ENCODE measurements around the gene SFTPB.
"Not testable (repeated sequence)": the region's sequence is repeated elsewhere in the genome, so short reads cannot be mapped to it uniquely, and the experiment has no call there.

SFTPB gene

DNA sequence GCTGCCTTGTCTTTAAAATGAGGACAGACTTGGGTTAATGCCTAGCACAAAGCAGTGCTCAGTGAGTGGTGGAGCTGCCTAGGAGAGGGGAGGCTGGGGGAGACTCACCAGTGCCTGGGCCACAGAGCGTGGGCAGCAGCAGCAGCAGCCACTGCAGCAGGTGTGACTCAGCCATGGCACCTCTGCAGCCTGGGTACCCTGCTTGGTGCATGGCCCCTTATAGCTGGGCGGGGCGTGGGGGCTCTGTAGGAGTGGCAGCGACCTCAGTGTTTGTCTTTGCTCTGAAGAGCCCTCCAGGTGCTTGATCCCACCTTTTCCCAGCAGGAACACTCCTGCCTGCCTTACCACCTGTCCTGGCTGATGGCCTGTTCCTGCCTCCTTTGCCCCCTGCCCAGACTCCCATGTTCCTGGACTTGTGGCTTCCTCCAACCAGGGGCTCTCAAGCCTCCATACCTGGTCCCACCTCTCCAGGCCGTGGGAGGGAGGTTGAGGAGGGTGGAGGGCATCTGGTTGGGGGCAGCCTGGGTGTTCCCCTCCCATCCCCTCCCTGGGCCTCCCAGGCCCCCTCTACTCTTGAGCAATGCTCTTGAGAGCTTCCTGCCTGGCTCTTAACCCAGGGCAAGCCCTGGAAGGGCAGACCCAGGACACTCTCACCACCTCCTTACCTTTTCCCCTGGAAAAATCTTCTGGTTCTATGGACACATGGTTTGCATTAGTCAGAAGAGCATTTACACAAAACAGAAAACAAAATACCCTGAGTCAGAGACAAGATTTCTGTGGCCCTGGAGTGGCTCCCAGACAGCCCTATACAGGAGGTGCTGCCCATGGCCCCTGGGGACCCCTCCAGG, at the start of gene SFTPB:
Gene SFTPB, minus strand, starts transcription at position 191 of the 848 bp plus-strand sequence. Its CDS starts 16 bp downstream, at position 175.
- no peak for DNase-seq

DNA sequence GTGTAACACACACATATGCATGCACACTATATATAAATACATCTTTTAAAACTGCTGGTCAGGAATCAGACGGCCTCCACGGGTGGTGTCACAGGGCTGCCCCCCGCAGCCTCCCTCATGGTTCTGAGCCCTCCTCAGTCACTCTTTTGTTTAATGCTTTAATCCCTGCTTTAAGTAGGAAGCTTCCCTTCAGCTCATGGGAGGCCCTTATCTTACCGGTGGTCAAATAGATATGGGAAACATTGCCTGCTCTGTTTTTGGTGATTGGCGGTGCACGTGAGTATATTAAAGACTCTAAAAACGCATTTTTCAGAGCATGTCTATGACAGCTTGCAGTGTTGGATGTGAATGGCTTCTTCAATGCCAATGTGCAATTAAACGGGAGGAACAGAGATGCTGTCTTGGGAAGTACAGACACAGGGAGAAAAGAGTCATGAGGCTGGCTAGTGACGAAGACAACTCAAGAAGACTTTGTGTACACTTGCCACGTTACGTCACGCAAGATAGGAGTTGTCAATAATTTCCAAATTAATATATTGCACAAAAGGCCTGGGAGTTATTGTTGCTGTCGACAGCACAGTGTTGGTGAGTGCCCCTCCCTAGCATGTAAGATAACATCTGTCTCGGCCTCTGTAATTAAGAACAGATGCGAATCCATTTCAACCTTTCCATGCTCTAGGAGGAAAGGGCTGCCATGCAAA, 49.5 kb upstream of the SFTPB start:
- no peak for DNase-seq

DNA sequence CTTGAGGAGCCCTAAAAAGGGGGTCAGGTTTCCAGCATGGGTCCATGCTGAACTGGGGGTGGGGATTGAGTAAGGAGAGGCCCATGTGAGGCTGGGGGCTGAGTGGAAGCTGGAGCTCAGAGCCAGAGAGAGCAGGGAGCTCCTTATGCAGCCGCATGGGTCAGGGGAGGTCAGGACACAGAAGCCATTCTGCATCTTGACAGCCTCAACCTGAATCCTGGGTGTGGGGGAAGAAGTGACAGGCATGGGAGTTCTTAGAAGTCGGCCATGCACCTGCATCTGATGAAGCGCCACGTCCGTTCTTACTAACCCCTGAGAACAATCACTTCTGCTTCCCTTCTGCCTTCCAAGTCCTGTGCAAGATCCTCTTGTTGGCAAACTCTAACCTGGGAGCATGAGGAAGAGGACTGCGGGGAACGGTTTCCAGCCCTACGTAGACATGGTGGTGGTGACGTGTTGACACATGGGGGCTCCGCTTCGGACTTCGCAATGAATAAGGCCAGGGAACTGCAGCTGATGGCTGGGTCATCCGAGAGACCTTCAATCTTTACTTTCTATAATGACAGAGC, 48.4 kb upstream of the SFTPB start:
- no peak for DNase-seq

DNA sequence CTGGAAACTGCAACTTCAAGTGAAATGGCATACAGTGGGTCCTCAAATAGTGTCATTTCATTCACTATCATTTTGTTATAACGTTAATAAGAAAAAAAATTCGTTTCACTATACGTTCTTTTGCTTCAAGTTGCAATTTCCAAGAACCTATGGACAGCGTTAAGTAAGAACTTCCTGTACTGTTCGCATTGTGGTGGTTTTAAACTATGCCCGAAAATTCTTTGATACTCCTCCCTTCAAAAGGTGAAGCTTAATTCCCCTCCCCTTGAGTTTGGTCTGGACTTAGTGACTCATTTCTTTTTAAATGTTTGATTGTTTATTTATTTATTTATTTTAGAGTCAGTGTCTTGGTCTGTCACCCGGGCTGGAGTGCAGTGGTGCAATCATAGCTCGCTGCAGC, 46.8 kb upstream of the SFTPB start:
- no peak for DNase-seq

DNA sequence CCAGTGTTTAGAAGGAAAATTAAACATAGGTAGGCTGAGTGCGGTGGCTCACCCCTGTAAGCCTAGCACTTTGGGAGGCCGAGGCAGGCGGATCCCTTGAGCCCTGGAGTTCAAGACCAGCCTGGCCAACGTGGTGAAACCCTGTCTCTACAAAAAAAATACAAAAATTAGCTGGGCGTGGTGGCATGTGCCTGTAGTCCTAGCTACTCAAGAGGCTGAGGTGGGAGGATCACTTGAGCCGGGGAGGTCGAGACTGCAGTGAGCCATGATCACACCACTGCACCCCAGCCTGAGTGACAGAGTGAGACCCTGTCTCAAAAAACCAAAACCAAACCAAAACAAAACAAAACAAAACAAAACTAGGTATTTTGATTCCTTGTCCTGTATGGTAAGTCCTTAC, 46.4 kb upstream of the SFTPB start:
- not testable (repeated sequence) for DNase-seq

DNA sequence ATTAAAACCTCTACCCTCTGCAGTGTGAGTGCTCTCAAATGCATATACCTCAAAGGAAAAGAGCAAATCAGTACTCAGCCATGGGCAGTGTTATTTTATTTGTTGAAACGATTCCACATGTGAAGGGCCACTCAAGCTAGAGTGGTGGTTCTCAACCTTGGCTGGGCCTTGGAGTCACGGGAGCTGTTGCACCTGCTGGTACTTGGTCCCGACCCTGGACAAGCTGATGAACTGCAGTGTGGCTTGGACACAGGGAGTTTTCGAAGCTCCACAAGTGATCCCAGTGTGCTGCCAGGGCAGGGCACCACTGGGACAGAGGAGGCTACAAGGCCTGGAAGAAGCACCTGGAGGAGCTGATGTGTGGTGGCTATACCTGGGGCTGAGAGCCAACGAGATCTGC, 45.8 kb upstream of the SFTPB start:
- no peak for DNase-seq

DNA sequence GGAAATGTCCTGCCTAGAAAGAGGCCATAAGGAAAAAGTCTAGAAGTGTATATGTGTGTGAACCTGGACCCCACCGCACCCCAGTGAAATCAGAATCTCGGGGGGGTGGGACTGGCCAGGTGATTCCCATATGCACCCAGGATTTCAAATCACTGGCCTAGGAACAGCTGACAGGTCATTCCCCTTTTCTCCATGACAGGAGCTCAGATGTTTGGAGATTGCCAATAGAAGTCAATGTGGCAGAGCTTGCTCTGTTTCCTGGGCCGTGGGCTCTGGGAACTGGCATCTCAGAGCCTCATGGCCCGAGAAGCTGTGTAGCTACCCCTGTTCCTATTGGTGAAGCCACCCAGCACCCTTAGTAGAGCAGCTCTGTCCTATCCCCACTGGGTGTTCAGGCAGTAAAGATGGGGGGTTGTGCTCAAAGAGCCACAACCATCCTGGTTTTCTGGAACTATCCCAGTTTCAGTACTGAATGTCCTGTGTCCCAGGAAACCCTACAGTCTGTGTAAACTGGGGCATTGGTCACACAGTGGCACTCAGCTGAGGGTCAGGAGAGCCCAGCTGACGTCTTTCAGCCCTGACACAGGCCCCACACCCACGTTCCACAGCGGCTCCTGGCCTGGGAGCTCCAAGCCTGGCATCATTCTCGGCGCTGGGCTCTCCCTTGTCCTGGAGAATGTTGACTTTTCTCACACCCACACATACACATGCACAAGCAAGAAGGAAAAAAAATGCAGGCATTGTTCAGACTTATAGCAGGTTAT, 45.0 kb upstream of the SFTPB start:
- no peak for DNase-seq

DNA sequence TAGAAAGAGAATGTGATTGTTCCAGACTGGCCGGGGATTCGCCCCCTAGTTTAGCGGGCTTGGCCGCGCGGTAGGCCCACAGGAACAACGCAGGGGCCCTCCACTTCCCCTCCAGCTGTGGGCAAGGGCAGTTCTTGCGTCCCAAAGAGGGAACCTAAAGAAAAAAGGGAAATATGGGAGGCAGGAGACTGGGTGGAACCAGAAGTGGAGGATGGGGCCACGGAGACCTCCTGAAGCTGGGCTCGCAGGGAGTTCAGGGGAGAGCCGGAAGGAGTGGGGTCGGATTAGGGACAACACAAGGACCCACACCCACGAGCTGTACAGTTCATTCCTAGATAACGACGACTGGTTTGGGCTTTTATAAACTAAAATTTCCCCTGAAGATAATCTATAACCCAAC, 44.3 kb upstream of the SFTPB start:
- DNase-seq, result no peak

DNA sequence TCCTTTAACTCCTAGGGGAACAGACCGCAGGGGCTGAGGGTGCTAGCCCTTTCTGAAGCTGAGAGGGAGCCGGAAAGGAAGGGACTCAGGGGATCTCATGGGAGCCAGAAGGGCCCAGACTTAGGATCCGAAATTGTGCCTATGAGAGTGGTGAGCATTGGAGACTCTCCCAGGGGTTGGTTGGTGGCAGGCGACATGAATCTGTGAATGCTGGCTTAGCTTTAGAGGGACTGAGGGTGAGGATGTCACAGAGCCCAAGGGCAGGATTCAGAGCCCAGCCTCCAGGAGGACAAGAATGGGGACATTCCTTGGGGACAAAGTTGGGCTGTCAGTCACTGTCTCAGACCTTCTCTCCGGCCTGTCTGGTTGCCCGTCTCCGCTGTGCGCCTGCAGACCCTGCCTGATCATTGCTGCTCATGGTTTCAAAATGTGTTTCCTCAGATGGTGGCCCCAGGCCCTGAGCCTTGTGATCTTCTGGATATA, 43.6 kb upstream of the SFTPB start:
- DNase-seq, result no peak

DNA sequence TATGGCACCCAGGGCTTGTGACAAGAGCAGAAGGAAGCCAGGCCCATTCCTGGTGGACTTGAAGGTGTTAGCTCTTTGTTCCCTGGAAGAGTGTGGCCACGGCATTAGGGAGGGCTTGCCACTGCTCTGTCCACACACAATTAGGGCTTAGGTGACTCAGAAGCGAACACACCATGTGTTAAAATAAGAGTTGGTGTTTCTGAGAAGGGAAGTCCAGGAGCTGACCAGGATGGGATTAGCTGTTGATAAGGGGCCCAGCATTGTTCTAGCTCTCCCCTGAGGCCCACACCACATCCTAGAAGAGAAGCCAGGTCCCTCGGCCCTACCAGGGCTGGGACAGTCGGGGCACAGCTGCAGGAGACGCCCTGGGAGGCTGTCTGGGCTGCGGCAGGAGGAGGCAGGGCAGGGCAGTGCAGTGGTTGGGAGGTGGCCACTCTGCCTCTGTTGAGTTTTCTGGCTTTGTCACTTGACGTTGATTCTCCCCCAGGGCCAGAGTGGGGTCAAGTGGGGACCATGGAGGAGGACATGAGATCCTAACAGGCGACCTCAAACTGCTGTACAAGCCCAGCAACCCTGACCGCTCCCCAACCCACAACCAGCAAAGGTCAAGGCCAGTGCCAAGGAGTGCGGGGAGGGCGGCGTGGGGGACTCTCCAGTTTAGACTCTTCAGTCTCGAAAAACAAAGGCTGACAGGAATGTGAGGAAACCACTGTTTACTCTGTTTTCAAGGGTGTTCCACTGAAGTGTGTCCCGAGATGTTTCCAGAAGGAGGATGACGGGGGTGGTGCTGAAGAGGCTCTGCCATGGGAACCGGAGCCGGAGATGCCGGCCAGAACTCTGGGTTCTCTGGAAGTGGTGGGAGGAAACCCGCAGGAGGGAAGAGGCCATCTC, 42.9 kb upstream of the SFTPB start:
- DNase-seq, result no peak

DNA sequence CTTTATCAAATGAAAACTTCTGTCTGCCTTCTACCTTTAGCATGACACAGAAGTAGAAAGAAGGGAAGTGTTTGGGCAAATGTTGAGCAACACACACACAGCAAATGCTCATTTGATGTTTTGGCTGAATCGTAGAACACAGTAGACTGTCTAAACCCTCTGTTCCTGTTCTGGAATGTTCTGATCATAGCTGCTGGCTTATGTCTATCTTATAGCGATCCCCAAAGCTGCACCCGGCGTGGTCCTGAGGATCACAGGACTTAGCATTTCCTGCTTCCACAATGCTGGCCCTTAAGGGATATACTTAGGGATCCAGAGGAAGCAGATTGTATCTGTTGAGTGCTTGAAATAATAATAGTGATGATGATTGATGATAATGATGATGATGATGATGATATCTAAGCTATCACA, 41.4 kb upstream of the SFTPB start:
- DNase-seq, result no peak

DNA sequence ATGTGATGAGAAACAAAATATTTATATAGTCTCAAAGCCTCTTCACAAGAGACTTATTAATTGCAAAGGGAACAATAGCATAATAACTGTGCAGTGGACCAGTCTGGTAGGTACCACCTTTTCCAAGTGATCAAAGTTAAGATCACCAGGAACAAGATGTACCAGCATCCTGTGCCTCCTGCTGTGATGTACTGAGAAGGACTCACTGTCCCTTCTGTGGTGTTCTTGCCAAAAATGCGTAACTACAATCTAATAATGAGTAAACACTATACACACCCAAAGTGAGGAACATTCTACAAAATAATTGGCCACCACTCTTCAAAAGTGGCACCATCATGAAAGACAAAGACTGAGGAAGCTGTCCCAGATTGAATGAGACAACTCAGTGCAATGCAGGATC, 40.6 kb upstream of the SFTPB start:
- no peak for DNase-seq

DNA sequence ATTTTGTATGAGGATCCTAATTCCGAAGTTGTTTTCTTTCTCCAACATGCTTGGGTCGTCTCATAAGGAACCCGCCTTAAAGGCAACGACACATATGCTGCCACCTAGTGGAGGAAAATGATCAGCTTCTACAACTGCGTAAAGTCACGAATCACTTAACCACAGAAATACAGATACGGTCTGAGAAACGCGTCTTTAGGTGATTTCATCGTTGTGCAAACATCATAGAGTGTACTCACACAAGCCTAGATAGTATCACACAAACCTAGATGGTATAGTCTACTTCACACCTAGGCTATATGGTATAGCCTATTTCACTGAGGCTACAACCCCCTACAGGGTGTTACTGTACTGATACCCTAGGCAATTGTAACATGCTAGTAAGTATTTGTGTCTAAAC, 39.3 kb upstream of the SFTPB start:
- peak in 5 of 6 experiments; percentile 19 to 75 (median 34) for DNase-seq

DNA sequence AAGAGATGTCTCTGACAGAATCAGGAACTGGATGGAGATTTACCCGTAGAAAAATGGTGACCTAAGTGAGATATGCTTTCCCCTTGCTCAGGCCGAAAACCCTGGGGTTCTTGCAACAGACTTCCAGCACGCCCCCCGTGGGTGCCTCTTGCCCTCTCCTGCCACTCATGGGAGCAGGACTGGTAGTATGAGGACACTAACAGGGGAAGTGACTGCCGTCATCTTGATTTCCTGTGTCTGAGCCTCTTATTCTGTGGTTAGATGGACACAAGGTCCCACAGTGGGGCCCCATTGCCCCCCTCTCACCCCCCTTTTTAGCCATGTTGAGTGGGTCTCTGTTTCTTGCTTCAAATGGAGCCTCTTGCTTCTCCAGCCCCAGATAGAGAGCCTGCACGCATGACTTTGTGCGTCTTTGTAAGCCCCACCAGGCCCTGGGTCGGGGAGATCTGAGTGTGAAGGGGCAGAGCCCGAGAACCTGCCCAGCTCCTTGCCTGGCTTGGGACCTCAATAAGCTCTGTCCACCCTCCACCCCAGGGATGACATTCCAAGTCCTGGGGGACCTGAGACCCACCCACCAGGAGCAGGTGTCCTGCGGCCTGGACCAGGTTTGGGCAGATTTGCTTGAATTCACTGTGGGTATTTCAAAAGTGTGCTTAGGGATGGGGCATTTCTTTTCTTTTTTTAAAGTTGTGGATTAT, 38.7 kb upstream of the SFTPB start:
- no peak for DNase-seq

DNA sequence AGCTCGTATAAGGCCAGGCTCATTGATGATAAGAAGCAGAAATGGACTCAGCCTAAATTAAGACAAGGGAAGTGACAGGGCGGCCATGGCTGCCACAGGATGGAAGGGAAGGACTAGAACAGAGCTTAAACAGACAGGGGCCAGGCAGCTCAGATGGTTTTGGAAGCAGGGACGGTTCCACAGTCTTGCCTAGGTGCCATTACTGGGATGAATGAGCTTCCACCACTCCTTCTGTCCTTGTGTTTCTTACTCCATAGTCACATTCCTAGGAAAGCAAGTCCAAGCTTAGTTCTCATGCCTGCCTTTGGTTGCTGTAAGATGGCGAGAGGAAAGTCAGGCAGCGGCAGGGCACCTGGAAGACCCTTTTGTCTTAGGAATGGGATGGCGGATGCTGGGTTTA, 38.1 kb upstream of the SFTPB start:
- DNase-seq, result no peak

DNA sequence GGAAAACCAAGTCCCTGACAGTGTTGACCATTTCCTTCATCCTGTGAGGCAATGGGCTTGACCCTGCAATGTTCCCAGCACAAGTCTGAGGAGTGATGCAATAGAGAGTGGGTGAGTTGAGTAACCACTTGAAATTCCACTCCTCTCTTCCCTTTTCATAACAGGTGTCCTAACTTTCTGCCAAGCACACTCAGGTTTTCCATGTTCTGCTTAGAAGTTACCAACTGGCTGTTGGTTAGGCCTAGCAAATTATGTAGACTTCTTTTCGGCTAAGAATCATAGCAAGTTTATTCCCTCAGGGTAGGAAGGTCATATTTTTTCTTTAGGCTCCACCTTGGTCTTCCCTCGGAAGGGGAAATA, 37.7 kb upstream of the SFTPB start:
- no peak for DNase-seq

DNA sequence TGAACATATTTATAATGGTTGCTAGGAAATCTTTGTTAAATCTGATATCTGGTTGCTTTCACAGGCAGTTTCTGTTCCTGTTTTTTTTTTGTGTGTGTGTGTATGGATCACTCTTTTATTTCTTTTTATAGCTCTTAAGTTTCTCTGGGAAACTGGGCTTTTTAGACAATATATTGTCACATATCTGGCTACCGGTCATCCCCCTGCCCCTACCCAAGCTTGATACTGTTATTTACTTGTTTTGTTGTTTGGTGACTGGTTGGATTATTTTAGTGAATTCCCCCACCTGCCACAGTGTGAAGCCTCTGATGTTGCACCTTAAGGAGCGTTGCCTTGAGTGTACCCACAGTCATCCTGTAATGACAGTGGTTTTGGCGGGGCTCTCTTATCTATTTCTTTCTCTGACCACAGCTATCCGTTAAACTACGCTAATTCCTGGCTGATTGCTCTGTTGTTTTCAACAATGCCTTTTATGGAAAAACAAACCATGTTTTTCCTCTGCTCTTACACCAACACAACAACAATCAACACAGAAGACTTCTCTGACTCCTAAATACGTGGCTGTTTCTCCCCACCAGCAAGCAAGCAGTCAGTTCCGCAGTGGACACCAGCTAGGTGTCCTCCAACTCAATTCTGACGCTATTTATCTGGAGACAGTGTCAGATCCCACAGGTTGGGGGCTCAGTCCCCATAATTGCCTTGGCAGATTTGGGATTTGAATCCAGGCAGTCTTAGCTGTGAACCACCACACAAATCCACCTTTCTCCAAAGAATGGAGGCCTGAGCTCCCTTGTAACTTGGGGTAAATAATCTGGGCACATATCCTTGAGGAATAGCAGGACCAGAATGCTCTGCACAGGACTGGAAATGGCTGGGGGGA, 37.0 kb upstream of the SFTPB start:
- DNase-seq, result no peak

DNA sequence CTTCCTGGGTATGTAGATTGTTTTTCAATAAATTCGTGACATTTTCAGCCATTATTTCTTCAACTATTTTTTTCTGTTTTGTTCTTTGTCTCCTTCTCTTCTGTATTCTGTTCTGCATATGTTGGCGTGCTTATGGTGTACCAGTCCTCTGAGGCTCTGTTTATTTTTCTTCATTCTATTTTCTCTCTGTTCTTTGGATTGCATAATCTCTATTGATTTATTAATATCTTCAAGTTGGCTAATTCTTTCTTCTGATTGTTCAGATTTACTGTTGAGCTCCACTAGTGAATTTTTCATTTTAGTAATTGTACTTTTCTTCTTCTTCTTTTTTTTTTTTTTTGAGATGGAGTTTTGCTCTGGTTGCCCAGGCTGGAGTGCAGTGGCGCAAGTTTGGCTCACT, 36.0 kb upstream of the SFTPB start:
- DNase-seq, result no peak

DNA sequence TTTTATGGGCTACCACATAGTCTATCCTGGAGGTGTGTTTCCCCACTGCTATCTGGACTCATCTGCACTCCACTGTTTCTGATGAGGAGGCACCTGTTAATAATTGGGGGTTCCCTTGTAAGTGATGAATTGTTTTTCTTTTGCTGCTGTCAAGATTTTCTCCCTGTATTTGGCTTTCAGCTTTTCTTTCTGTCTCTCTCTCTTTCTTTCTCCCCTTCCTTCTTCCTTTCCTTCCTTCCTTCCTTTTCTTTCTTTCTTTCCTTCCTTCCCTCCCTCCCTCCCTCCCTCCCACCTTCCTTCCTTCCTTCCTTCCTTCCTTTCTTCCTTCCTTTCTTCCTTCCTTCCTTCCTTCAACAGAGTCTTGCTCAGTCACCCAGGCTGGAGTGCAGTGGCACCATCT, 35.3 kb upstream of the SFTPB start:
- no peak for DNase-seq

DNA sequence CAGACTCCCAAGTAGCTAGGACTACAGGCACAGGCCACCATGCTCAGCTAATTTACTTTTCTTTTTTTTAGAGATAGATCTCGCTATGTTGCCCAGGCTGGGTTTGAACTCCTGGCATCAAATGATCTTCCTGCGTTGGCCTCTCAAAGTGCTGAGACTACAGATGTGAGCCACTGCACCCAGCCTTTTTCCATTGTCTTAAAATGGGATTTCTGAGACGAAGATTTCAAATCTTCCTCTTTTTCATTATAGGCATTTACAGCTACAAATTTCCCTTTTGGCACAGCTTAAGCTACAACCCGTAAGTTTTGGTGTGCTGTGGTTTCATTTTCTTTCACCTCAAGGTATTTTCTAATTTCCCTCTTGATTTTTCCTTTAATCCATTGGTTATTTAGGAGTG, 34.8 kb upstream of the SFTPB start:
- no peak for DNase-seq

DNA sequence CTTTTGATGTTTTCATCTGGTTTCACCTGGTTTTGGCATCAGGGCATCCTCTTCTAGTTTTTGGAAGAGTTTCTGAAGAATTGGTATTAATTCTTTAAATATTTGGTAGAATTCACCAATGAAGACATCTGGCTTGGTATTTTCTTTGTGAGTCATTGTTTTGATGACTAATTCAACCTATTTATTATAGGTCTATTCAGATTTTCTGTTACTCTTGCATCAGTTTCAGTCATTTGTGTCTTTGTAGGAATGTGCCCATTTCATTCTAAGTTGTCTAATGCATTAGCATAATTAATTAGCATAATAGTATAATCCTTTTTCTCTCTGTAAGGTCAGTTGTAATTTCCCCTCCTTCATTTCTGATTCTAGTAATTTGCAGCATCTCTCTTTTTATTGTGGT, 34.2 kb upstream of the SFTPB start:
- DNase-seq, result no peak

All from stimulated activated naive CD4-positive, alpha-beta T cell (primary cell).